ENCODE data around the gene NRIP2.
A peak's percentile ranks its signal among the peaks of the same experiment; 100 is the strongest.

Gene NRIP2

DNA sequence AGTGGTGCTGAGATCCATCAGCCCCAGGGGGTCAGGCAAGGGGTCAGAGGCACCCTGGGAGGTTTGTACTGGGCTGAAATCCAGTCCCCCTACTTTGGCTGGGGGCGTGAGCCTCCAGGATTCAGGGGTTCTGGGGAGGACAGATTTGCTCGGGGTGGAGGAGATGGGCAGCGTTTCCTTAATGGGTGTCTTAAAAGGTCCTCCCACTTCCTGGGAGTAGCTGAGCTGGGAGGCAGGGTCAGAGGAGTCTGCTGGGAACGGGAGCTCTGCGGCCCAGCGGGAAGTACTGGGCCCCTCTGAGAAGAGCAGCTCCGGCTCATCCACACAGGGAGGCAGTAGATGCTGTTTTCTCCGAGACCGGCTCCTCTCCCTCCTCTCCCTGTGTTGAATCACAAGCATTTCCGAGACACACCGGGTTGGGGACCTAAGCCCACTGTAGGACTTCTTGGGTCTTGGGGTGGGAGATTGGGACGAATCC, 24.1 kb upstream of the NRIP2 start:
- peaks cover 12% of the 10 kb centered on the region; the same call in 1 of the 2 replicates for H4K20me1 ChIP-seq (ENCODE audit: insufficient read depth, low read length)
- H3K36me3 ChIP-seq (ENCODE audit: insufficient read depth, low read length), result peaks cover 57% of the 10 kb centered on the region
- H3K4me2 ChIP-seq (ENCODE audit: insufficient read depth, low read length), result no peak overlapping the region
- no peak overlapping the region for H2AFZ ChIP-seq (ENCODE audit: low read depth, low read length)
- H3K27me3 ChIP-seq (ENCODE audit: insufficient read depth, low read length, poor library complexity), result no peaks in the 10 kb centered on the region
- no peak overlapping the region for H3K27ac ChIP-seq (ENCODE audit: low read length)
- TF ChIP-seq, protein P1, sequence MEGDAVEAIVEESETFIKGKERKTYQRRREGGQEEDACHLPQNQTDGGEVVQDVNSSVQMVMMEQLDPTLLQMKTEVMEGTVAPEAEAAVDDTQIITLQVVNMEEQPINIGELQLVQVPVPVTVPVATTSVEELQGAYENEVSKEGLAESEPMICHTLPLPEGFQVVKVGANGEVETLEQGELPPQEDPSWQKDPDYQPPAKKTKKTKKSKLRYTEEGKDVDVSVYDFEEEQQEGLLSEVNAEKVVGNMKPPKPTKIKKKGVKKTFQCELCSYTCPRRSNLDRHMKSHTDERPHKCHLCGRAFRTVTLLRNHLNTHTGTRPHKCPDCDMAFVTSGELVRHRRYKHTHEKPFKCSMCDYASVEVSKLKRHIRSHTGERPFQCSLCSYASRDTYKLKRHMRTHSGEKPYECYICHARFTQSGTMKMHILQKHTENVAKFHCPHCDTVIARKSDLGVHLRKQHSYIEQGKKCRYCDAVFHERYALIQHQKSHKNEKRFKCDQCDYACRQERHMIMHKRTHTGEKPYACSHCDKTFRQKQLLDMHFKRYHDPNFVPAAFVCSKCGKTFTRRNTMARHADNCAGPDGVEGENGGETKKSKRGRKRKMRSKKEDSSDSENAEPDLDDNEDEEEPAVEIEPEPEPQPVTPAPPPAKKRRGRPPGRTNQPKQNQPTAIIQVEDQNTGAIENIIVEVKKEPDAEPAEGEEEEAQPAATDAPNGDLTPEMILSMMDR (IDR thresholded peaks at IDR 0.05; ENCODE audit: borderline replicate concordance, extremely low read depth, low read length, poor library complexity, severe bottlenecking), result no peak
- no peak for TF ChIP-seq EZH2 (IDR thresholded peaks at IDR 0.05; ENCODE audit: borderline replicate concordance, low read depth, low read length, severe bottlenecking)
- no peak for ATAC-seq (ENCODE audit: insufficient read depth, low read depth)
- H3K9ac ChIP-seq (ENCODE audit: low read depth, low read length), result no peak overlapping the region
- no peaks in the 10 kb centered on the region for H3K4me1 ChIP-seq (ENCODE audit: insufficient read depth, low read length)
- H3K79me2 ChIP-seq (ENCODE audit: insufficient read depth, low read length), result no peaks in the 10 kb centered on the region
- DNase-seq, result no peak
- H3K9me3 ChIP-seq (ENCODE audit: insufficient read depth, low read length, severe bottlenecking), result no peaks in the 10 kb centered on the region
- no peak overlapping the region for H3K4me3 ChIP-seq (ENCODE audit: low read depth in 1 of 2, low read length in 2 of 2)

DNA sequence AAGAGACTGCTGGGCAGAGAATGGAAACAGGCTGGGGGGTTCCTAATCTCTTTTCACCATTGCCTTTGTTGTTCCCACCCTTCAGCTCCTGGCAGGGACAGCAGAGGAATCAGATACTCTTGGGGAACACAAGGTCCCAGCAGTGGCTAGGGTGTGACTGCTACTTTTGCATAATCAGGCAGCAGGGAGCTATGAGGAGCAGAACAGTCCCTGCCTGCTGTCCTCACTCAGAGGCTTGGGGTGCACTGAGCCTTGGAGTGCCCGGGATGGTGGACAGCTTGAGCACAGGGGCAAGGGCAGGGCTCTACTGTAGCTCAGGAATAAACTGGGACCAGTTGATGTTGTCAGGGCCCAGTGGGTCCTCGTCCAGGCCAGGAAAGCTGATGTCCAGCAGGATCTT, 23.5 kb upstream of the NRIP2 start:
- Histone ChIP-seq H3K36me3 (ENCODE audit: insufficient read depth, low read length) (peaks cover 50% of the 10 kb centered on the region), H2AFZ (ENCODE audit: low read depth, low read length) (no peak overlapping the region), H4K20me1 (ENCODE audit: insufficient read depth, low read length) (peaks cover 12% of the 10 kb centered on the region; the same call in 1 of the 2 replicates), H3K4me2 (ENCODE audit: insufficient read depth, low read length) (no peak overlapping the region), H3K79me2 (ENCODE audit: insufficient read depth, low read length) (no peaks in the 10 kb centered on the region), H3K27me3 (ENCODE audit: insufficient read depth, low read length, poor library complexity) (no peaks in the 10 kb centered on the region), H3K27ac (ENCODE audit: low read length) (no peak overlapping the region), H3K9ac (ENCODE audit: low read depth, low read length) (no peak overlapping the region), H3K9me3 (ENCODE audit: insufficient read depth, low read length, severe bottlenecking) (no peaks in the 10 kb centered on the region), H3K4me3 (ENCODE audit: low read depth in 1 of 2, low read length in 2 of 2) (no peak overlapping the region), H3K4me1 (ENCODE audit: insufficient read depth, low read length) (no peaks in the 10 kb centered on the region)
- ATAC-seq (ENCODE audit: insufficient read depth, low read depth) (peak; percentile 24; the same call in 2 of the 3 replicates), DNase-seq (no peak)
- TF ChIP-seq EZH2 (IDR thresholded peaks at IDR 0.05; ENCODE audit: borderline replicate concordance, low read depth, low read length, severe bottlenecking), result no peak
- TF ChIP-seq, protein P1 (IDR thresholded peaks at IDR 0.05; ENCODE audit: borderline replicate concordance, extremely low read depth, low read length, poor library complexity, severe bottlenecking), result no peak

DNA sequence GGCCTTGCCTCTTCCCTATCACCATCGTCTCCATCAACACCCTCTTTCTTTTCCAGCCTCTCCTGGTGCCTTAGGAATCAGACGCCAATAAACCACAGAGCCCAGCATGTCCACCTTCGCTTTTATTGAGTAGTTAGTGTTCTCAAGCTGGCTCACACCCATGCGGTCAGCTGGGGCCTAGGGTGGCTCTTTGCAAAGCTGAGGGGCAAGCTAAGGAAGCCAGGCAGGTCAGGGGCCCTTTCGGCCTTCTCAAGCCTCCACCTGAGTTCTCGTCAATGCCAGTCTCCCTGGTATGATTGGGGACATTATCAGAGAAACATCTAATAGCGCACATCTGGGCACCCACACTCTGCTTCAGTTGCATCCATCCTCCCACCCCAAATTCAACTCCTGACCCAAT, 22.7 kb upstream of the NRIP2 start:
- H3K4me3 ChIP-seq (ENCODE audit: low read depth in 1 of 2, low read length in 2 of 2), result no peak overlapping the region
- no peaks in the 10 kb centered on the region for H3K4me1 ChIP-seq (ENCODE audit: insufficient read depth, low read length)
- no peak overlapping the region for H3K4me2 ChIP-seq (ENCODE audit: insufficient read depth, low read length)
- peak; percentile 20; the same call in 2 of the 3 replicates for ATAC-seq (ENCODE audit: insufficient read depth, low read depth)
- H3K27ac ChIP-seq (ENCODE audit: low read length), result no peak overlapping the region
- no peak overlapping the region for H3K9ac ChIP-seq (ENCODE audit: low read depth, low read length)
- H4K20me1 ChIP-seq (ENCODE audit: insufficient read depth, low read length), result peaks cover 12% of the 10 kb centered on the region; the same call in 1 of the 2 replicates
- H3K27me3 ChIP-seq (ENCODE audit: insufficient read depth, low read length, poor library complexity), result no peaks in the 10 kb centered on the region
- DNase-seq, result no peak
- H3K9me3 ChIP-seq (ENCODE audit: insufficient read depth, low read length, severe bottlenecking), result no peaks in the 10 kb centered on the region
- TF ChIP-seq EZH2 (IDR thresholded peaks at IDR 0.05; ENCODE audit: borderline replicate concordance, low read depth, low read length, severe bottlenecking), result no peak
- TF ChIP-seq, protein P1 (IDR thresholded peaks at IDR 0.05; ENCODE audit: borderline replicate concordance, extremely low read depth, low read length, poor library complexity, severe bottlenecking), result no peak
- H3K36me3 ChIP-seq (ENCODE audit: insufficient read depth, low read length), result peaks cover 43% of the 10 kb centered on the region
- no peaks in the 10 kb centered on the region for H3K79me2 ChIP-seq (ENCODE audit: insufficient read depth, low read length)
- H2AFZ ChIP-seq (ENCODE audit: low read depth, low read length), result no peak overlapping the region

Data from DND-41 (cell line).